ENCODE data around the gene SYT7.
"Not testable (repeated sequence)": the region's sequence is repeated elsewhere in the genome, so short reads cannot be mapped to it uniquely, and the experiment has no call there.

The SYT7 gene

GRCh38 chr11:61472868-61473267, 108.0 kb downstream of the SYT7 start:
- DNase-seq = no peak
- no peak for TF ChIP-seq GATA1 (IDR thresholded peaks at IDR 0.05; ENCODE audit: low read depth, low read length)

- DNase-seq = peak in 1 of 2 experiments; percentile 20
- TF ChIP-seq POLR2A (IDR thresholded peaks at IDR 0.05; ENCODE audit: low read length) (no peak), GATA1 (IDR thresholded peaks at IDR 0.05; ENCODE audit: low read depth, low read length) (no peak)
Measured at GRCh38 chr11:61472282-61472681, 108.6 kb downstream of the SYT7 start.

- TF ChIP-seq POLR2A (IDR thresholded peaks at IDR 0.05; ENCODE audit: low read length) (no peak), GATA1 (IDR thresholded peaks at IDR 0.05; ENCODE audit: low read depth, low read length) (no peak)
- DNase-seq = no peak
Measured at GRCh38 chr11:61468002-61468401, 112.9 kb downstream of the SYT7 start.

- DNase-seq = not testable (repeated sequence)
Measured at GRCh38 chr11:61467602-61468001, 113.3 kb downstream of the SYT7 start.
